H1 (cell line): ENCODE data around the gene COL27A1. TPM values are rescaled to one million over a fixed set of nuclear protein-coding genes. Genes with fewer than 3 reads are reported as not detected.

ENCODE experiments used
- BRCA1 ChIP-seq: IDR thresholded peaks from 2 replicates; pipeline ENCODE4 v1.6.1; 2012; ENCODE audit warnings: low read depth, low read length, improper control_type of control experiment
- CHD1 ChIP-seq: IDR thresholded peaks from 2 replicates; pipeline ENCODE4 v1.6.1; 2012; ENCODE audit warnings: low read depth, low read length, improper control_type of control experiment
- HDAC6 ChIP-seq: IDR thresholded peaks from one replicate; pipeline ENCODE4 v1.7.1; 2012; ENCODE audit warnings: low read depth, mild to moderate bottlenecking, inconsistent platforms, low read length, moderate library complexity
- NANOG ChIP-seq: IDR thresholded peaks from 2 replicates; pipeline ENCODE4 v1.6.1; 2011; ENCODE audit warnings: low read length, low read depth, mild to moderate bottlenecking, inconsistent platforms; ENCODE audit not compliant: insufficient read depth, poor library complexity, severe bottlenecking
- RBBP5 ChIP-seq: IDR thresholded peaks from 2 replicates; pipeline ENCODE4 v1.7.1; 2012; ENCODE audit warnings: low read depth, mild to moderate bottlenecking, inconsistent platforms, low read length, moderate library complexity, borderline replicate concordance
- SAP30 ChIP-seq: fragments of 300-600 bp; sonication (generic); IDR thresholded peaks from 2 replicates; pipeline ENCODE4 v1.7.1; 2012; ENCODE audit warnings: low read length, moderate library complexity, mild to moderate bottlenecking, inconsistent platforms; ENCODE audit not compliant: insufficient read depth, insufficient replicate concordance
- SP2 ChIP-seq: IDR thresholded peaks from 2 replicates; pipeline ENCODE4 v1.6.1; 2012; ENCODE audit warnings: mild to moderate bottlenecking, low read length, inconsistent platforms
- ZNF274 ChIP-seq: IDR thresholded peaks from 2 replicates; pipeline ENCODE4 v1.7.0; 2012; ENCODE audit warnings: low read length, borderline replicate concordance; ENCODE audit errors: extremely low read depth
- polyA plus RNA-seq, 7 experiments: library from polyadenylated mRNA; depleted of rRNA in 3 of 7; stranded (reverse) in 5 of 7; unstranded in 2 of 7; fragments of >200 nt in 5 of 7; fragments of 200-250 nt in 2 of 7; gene quantifications; 1 replicate in 5 of 7; 2 replicates in 1 of 7; 4 replicates in 1 of 7; pipeline versions ENCODE4 v1.2.1 to v1.2.3, GENCODE V29; 2011 to 2013; ENCODE audit warnings: missing spikeins in 2 of 7, mixed read lengths in 2 of 7
- total RNA-seq: library from RNA; stranded (reverse); fragmentation: NEBNext Ultra II Directional; extraction: Animal tissue kit (Norgen Biotek cat#: 25700); gene quantifications from 2 replicates; pipeline ENCODE4 v1.2.1, GENCODE V29; 2021
- TF ChIP-seq, protein P1 (sequence below): IDR thresholded peaks from 2 replicates; pipeline ENCODE4 v1.6.1; 2011; ENCODE audit warnings: low read length, improper control_type of control experiment

COL27A1 gene
- total and polyA plus RNA-seq, 2 of the 8 experiments (the other 6 are each of a cell fraction or from before 2014, with no cell fraction given), result 15.1 to 22.8 TPM

- TF ChIP-seq HDAC6 (no peak), NANOG (no peak), ZNF274 (no peak), SP2 (no peak), SAP30 (no peak), BRCA1 (no peak), RBBP5 (no peak), CHD1 (no peak)
- TF ChIP-seq, protein P1, sequence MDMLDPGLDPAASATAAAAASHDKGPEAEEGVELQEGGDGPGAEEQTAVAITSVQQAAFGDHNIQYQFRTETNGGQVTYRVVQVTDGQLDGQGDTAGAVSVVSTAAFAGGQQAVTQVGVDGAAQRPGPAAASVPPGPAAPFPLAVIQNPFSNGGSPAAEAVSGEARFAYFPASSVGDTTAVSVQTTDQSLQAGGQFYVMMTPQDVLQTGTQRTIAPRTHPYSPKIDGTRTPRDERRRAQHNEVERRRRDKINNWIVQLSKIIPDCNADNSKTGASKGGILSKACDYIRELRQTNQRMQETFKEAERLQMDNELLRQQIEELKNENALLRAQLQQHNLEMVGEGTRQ, result no peak
These were observed 181.5 kb downstream of the COL27A1 start (continued) for GRCh38 chr9:114336699-114337395.
